ENCODE measurements around the gene SIK2.

The SIK2 gene

GRCh38 chr11:111601979-111602864, at the start of gene SIK2:
TSS of gene SIK2 (plus strand) at chr11:111602449. CDS start at chr11:111602564, 115 bp downstream.
- peak; percentile 69 to 98 (median 95) for DNase-seq

GRCh38 chr11:111554532-111554931, 47.7 kb upstream of the SIK2 start:
- DNase-seq = no peak

GRCh38 chr11:111555255-111555654, 47.0 kb upstream of the SIK2 start:
- no peak for DNase-seq

- no peak for DNase-seq
Observed at GRCh38 chr11:111557425-111558111, 44.7 kb upstream of the SIK2 start.

GRCh38 chr11:111559800-111560464, 42.3 kb upstream of the SIK2 start:
- no peak for DNase-seq

GRCh38 chr11:111560800-111561199, 41.4 kb upstream of the SIK2 start:
- DNase-seq = no peak

GRCh38 chr11:111561306-111561705, 40.9 kb upstream of the SIK2 start:
- DNase-seq = no peak

GRCh38 chr11:111561791-111562325, 40.4 kb upstream of the SIK2 start:
- DNase-seq = no peak

- no peak for DNase-seq
Observed at GRCh38 chr11:111562692-111563389, 39.4 kb upstream of the SIK2 start.

GRCh38 chr11:111565114-111565720, 37.0 kb upstream of the SIK2 start:
- DNase-seq = peak in 30 of 51 donors; percentile 1 to 70 (median 32)

GRCh38 chr11:111566324-111566723, 35.9 kb upstream of the SIK2 start:
- no peak for DNase-seq

GRCh38 chr11:111569476-111569875, 32.8 kb upstream of the SIK2 start:
- no peak for DNase-seq

GRCh38 chr11:111570796-111571195, 31.5 kb upstream of the SIK2 start:
- DNase-seq = no peak

GRCh38 chr11:111571829-111572501, 30.3 kb upstream of the SIK2 start:
- no peak for DNase-seq

- no peak for DNase-seq
Observed at GRCh38 chr11:111572581-111572980, 29.7 kb upstream of the SIK2 start.

GRCh38 chr11:111573821-111574249, 28.4 kb upstream of the SIK2 start:
- DNase-seq = no peak

GRCh38 chr11:111574373-111575225, 27.6 kb upstream of the SIK2 start:
- no peak for DNase-seq

- no peak for DNase-seq
Observed at GRCh38 chr11:111575740-111576139, 26.5 kb upstream of the SIK2 start.

- no peak for DNase-seq
Observed at GRCh38 chr11:111577821-111578220, 24.4 kb upstream of the SIK2 start.

All from hypothalamus (tissue), 51 donors.